HG03342 (cell line): ENCODE results near the gene USF2.
"Not testable (repeated sequence)": the region's sequence is repeated elsewhere in the genome, so short reads cannot be mapped to it uniquely, and the experiment has no call there.

Source experiments
- ATAC-seq: cut with Tn5 transposase; IDR thresholded peaks from one replicate; pipeline ENCODE4 v1.9.1; 2021; ENCODE audit warnings: mild to moderate bottlenecking, moderate library complexity; ENCODE audit not compliant: unreplicated experiment

The USF2 gene

GRCh38 chr19:35268536-35269437 lies at the start of gene USF2:
USF2 (plus strand) TSS chr19:35268962; CDS start chr19:35269102, 140 bp downstream.
- peak; percentile 23 for ATAC-seq

GRCh38 chr19:35219008-35219407 lies 49.8 kb upstream of the USF2 start:
- no peak for ATAC-seq

GRCh38 chr19:35220315-35220921 lies 48.3 kb upstream of the USF2 start:
- ATAC-seq: no peak

GRCh38 chr19:35220973-35221590 lies 47.7 kb upstream of the USF2 start:
- ATAC-seq: not testable (repeated sequence)

GRCh38 chr19:35222373-35223015 lies 46.3 kb upstream of the USF2 start:
- ATAC-seq: no peak

GRCh38 chr19:35223084-35223790 lies 45.5 kb upstream of the USF2 start:
- no peak for ATAC-seq

- ATAC-seq: no peak
Observed at GRCh38 chr19:35223862-35224505, 44.8 kb upstream of the USF2 start.

- no peak for ATAC-seq
Observed at GRCh38 chr19:35224681-35225571, 43.8 kb upstream of the USF2 start.

GRCh38 chr19:35225951-35226350 lies 42.8 kb upstream of the USF2 start:
- ATAC-seq: no peak

- ATAC-seq: no peak
Observed at GRCh38 chr19:35226748-35227147, 42.0 kb upstream of the USF2 start.

- no peak for ATAC-seq
Observed at GRCh38 chr19:35228177-35228930, 40.4 kb upstream of the USF2 start, which contains the start of gene FAM187B. FAM187B (minus strand) TSS chr19:35228739; CDS start chr19:35228680, 59 bp downstream.

GRCh38 chr19:35229601-35230000 lies 39.2 kb upstream of the USF2 start:
- ATAC-seq: no peak

GRCh38 chr19:35231956-35232645 lies 36.7 kb upstream of the USF2 start:
- no peak for ATAC-seq

- ATAC-seq: no peak
Observed at GRCh38 chr19:35232912-35233311, 35.9 kb upstream of the USF2 start.

GRCh38 chr19:35236638-35237400 lies 31.9 kb upstream of the USF2 start:
- ATAC-seq: no peak

GRCh38 chr19:35239597-35239996 lies 29.2 kb upstream of the USF2 start:
- ATAC-seq: not testable (repeated sequence)

GRCh38 chr19:35240327-35240726 lies 28.4 kb upstream of the USF2 start:
- ATAC-seq: no peak
